Measurements from ENCODE around the gene OSBPL9.

GRCh38 chr1:51756290-51756689, 139.4 kb downstream of the OSBPL9 start:
- TF ChIP-seq CTCF (IDR thresholded peaks at IDR 0.05; ENCODE audit: low read length): no peak
- TF ChIP-seq EZH2 (optimal IDR thresholded peaks at IDR 0.05; ENCODE audit: low read depth, low read length): no peak

Measured in MM.1S (cell line).